Measurements from ENCODE around the gene PON2.

PON2 gene

DNA sequence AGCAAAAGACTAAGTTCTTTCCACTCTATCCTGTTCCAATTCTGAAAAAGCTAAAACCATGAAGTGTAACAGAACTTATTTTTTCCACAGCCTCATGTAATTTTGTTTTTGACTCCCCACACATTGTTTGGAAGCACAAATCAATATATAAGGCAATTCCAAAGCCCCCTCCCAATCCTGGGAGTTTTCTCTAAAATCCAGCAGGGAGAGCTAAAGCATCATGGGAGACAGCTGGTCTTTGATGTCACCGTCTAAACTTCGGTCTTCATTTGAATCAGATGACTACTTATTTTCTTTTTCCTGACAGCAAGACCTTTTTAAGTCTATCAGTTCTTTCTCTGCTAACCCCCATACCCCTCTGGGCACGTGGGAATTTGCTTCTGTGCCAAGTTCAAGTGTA, 77.2 kb downstream of the PON2 start:
- H3K4me3 ChIP-seq (ENCODE audit: low read depth, low read length), result no peak overlapping the region
- no peaks in the 10 kb centered on the region for H3K4me1 ChIP-seq (ENCODE audit: control insufficient read depth, insufficient read depth, low read length)
- no peak overlapping the region for H3K27ac ChIP-seq (ENCODE audit: extremely low read depth, low read depth, low read length)
- ChIA-PET CTCF (no interaction called here), POLR2A (no interaction called here)
- no peaks in the 10 kb centered on the region for H3K9me3 ChIP-seq (ENCODE audit: control insufficient read depth, insufficient read depth, low read depth, low read length)
- TF ChIP-seq ZNF423 (tag by site-specific recombination; IDR thresholded peaks at IDR 0.05), result no peak
- TF ChIP-seq ZBTB7A (tag by site-specific recombination; IDR thresholded peaks at IDR 0.05; ENCODE audit: low read depth), result no peak
- TF ChIP-seq ZNF677 (tag by site-specific recombination; IDR thresholded peaks at IDR 0.05), result no peak
- no peak for TF ChIP-seq ZFP37 (tag by site-specific recombination; IDR thresholded peaks at IDR 0.05)
- TF ChIP-seq ZNF394 (tag by site-specific recombination; IDR thresholded peaks at IDR 0.05; ENCODE audit: borderline replicate concordance), result no peak
- no peak for TF ChIP-seq SETDB1 (IDR thresholded peaks at IDR 0.05; ENCODE audit: insufficient read length, low read length)
- TF ChIP-seq ZNF2 (tag by site-specific recombination; IDR thresholded peaks at IDR 0.05), result no peak
- no peak for TF ChIP-seq ZNF174 (tag by site-specific recombination; IDR thresholded peaks at IDR 0.05)
- no peak for TF ChIP-seq GFI1B (tag by site-specific recombination; IDR thresholded peaks at IDR 0.05)
- no peak for TF ChIP-seq YY1 (tag by site-specific recombination; IDR thresholded peaks at IDR 0.05)
- no peak for TF ChIP-seq ZNF585B (tag by site-specific recombination; IDR thresholded peaks at IDR 0.05)
- TF ChIP-seq SP2 (tag by site-specific recombination; IDR thresholded peaks at IDR 0.05), result no peak
- TF ChIP-seq ZFHX2 (tag by site-specific recombination; conservative IDR thresholded peaks at IDR 0.05), result no peak
- no peak for TF ChIP-seq SP7 (tag by site-specific recombination; IDR thresholded peaks at IDR 0.05)
- no peak for TF ChIP-seq ZNF624 (tag by site-specific recombination; IDR thresholded peaks at IDR 0.05)
- TF ChIP-seq, protein P1, sequence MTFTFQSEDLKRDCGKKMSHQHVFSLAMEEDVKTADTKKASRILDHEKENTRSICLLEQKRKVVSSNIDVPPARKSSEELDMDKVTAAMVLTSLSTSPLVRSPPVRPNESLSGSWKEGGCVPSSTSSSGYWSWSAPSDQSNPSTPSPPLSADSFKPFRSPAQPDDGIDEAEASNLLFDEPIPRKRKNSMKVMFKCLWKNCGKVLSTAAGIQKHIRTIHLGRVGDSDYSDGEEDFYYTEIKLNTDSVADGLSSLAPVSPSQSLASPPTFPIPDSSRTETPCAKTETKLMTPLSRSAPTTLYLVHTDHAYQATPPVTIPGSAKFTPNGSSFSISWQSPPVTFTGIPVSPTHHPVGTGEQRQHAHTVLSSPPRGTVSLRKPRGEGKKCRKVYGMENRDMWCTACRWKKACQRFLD (tag by site-specific recombination; IDR thresholded peaks at IDR 0.05), result no peak
- no peak for TF ChIP-seq MZF1 (tag by site-specific recombination; IDR thresholded peaks at IDR 0.05; ENCODE audit: borderline replicate concordance)
- no peaks in the 10 kb centered on the region for H3K36me3 ChIP-seq (ENCODE audit: control insufficient read depth in 2 of 2, insufficient read depth in 1 of 2, low read length in 2 of 2)
